NT2/D1 (cell line): ENCODE data around the gene BAZ1A.

Source experiments
- SUZ12 ChIP-seq: IDR thresholded peaks from 2 replicates; pipeline ENCODE4 v1.6.1; 2011; ENCODE audit not compliant: insufficient read length, insufficient read depth; ENCODE audit errors: extremely low read depth
- ZNF274 ChIP-seq: IDR thresholded peaks from 2 replicates; pipeline ENCODE4 v1.6.1; 2011; ENCODE audit warnings: mild to moderate bottlenecking, low read depth, low read length

DNA sequence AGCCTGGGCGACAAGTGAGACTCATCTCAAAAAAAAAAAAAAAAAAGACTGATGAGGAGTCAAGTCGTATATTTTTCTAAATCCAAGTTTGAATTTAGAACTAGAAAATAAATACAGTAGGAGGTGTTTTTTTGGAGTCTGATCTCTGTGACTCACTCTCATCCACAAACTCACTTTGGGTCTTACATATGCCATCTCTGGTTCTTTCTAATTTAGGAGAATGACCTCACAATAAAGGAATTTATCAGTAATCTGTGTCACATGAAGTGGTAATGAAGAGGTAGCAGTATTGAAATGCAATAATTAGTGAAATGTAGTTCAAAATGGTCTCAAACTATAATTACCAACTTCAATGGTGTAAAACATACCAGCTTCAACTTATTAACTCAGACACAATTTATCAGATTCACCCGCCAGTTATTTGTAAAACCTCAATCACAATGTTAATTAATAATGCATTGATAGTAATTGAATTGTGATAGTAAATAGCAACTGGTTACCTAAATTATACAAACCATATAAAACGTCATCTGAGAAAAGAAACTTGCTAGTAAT, 156.3 kb downstream of the BAZ1A start:
- TF ChIP-seq SUZ12 (no peak), ZNF274 (no peak)
